ENCODE results near the gene CNKSR3. TPM values are rescaled to one million over a fixed set of nuclear protein-coding genes. Genes with fewer than 3 reads are reported as not detected.

Gene CNKSR3
- polyA plus RNA-seq, 1 donor from 2014 or later = 3.0 TPM

GRCh38 chr6:154433477-154434241, 76.8 kb downstream of the CNKSR3 start:
- H3K79me2 ChIP-seq (replicated peaks; ENCODE audit: insufficient read depth, low read length) = no peaks in the 10 kb centered on the region
- H3K4me3 ChIP-seq (ENCODE audit: low read length) = no peak overlapping the region
- H3K27ac ChIP-seq (ENCODE audit: low read length) = no peak overlapping the region
- TF ChIP-seq TAF1 (IDR thresholded peaks at IDR 0.05; ENCODE audit: low read depth) = no peak
- no peak for TF ChIP-seq EP300 (conservative IDR thresholded peaks at IDR 0.05; ENCODE audit: poor library complexity, severe bottlenecking)
- H3K9me2 ChIP-seq (ENCODE audit: insufficient read depth, low read length) = no peaks in the 10 kb centered on the region
- no peaks in the 10 kb centered on the region for H3K36me3 ChIP-seq (ENCODE audit: insufficient read depth, low read length)
- no peak overlapping the region for H2AFZ ChIP-seq (ENCODE audit: low read depth, low read length)
- no peaks in the 10 kb centered on the region for H4K20me1 ChIP-seq (ENCODE audit: insufficient read depth)
- H3K27me3 ChIP-seq (ENCODE audit: insufficient read depth, low read depth, low read length) = no peaks in the 10 kb centered on the region
- H3K9me3 ChIP-seq (ENCODE audit: low read length) = no peaks in the 10 kb centered on the region
- H3F3A ChIP-seq (ENCODE audit: insufficient read depth, low read length, poor library complexity, severe bottlenecking) = no peaks in the 10 kb centered on the region
- H3K9ac ChIP-seq (ENCODE audit: low read length) = no peak overlapping the region
- H3K4me2 ChIP-seq (ENCODE audit: low read length) = no peak overlapping the region

- TF ChIP-seq, protein P1, sequence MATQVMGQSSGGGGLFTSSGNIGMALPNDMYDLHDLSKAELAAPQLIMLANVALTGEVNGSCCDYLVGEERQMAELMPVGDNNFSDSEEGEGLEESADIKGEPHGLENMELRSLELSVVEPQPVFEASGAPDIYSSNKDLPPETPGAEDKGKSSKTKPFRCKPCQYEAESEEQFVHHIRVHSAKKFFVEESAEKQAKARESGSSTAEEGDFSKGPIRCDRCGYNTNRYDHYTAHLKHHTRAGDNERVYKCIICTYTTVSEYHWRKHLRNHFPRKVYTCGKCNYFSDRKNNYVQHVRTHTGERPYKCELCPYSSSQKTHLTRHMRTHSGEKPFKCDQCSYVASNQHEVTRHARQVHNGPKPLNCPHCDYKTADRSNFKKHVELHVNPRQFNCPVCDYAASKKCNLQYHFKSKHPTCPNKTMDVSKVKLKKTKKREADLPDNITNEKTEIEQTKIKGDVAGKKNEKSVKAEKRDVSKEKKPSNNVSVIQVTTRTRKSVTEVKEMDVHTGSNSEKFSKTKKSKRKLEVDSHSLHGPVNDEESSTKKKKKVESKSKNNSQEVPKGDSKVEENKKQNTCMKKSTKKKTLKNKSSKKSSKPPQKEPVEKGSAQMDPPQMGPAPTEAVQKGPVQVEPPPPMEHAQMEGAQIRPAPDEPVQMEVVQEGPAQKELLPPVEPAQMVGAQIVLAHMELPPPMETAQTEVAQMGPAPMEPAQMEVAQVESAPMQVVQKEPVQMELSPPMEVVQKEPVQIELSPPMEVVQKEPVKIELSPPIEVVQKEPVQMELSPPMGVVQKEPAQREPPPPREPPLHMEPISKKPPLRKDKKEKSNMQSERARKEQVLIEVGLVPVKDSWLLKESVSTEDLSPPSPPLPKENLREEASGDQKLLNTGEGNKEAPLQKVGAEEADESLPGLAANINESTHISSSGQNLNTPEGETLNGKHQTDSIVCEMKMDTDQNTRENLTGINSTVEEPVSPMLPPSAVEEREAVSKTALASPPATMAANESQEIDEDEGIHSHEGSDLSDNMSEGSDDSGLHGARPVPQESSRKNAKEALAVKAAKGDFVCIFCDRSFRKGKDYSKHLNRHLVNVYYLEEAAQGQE (IDR thresholded peaks at IDR 0.05; ENCODE audit: borderline replicate concordance) = no peak
- TF ChIP-seq POLR2AphosphoS5 (IDR thresholded peaks at IDR 0.05) = no peak
- no peak for TF ChIP-seq TAF1 (IDR thresholded peaks at IDR 0.05; ENCODE audit: low read depth)
- TF ChIP-seq MXI1 (conservative IDR thresholded peaks at IDR 0.05; ENCODE audit: poor library complexity, severe bottlenecking) = no peak
- no peak for TF ChIP-seq SMC3 (conservative IDR thresholded peaks at IDR 0.05; ENCODE audit: poor library complexity)
- TF ChIP-seq, protein P2, sequence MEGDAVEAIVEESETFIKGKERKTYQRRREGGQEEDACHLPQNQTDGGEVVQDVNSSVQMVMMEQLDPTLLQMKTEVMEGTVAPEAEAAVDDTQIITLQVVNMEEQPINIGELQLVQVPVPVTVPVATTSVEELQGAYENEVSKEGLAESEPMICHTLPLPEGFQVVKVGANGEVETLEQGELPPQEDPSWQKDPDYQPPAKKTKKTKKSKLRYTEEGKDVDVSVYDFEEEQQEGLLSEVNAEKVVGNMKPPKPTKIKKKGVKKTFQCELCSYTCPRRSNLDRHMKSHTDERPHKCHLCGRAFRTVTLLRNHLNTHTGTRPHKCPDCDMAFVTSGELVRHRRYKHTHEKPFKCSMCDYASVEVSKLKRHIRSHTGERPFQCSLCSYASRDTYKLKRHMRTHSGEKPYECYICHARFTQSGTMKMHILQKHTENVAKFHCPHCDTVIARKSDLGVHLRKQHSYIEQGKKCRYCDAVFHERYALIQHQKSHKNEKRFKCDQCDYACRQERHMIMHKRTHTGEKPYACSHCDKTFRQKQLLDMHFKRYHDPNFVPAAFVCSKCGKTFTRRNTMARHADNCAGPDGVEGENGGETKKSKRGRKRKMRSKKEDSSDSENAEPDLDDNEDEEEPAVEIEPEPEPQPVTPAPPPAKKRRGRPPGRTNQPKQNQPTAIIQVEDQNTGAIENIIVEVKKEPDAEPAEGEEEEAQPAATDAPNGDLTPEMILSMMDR (IDR thresholded peaks at IDR 0.05; ENCODE audit: poor library complexity, severe bottlenecking) = no peak
- H3K4me2 ChIP-seq (ENCODE audit: low read length) = no peak overlapping the region
- H3K27ac ChIP-seq (ENCODE audit: low read length) = no peak overlapping the region
Measured at GRCh38 chr6:154432533-154433476, 77.7 kb downstream of the CNKSR3 start.

More at GRCh38 chr6:154432533-154433476, 77.7 kb downstream of the CNKSR3 start:
- H2AFZ ChIP-seq (ENCODE audit: low read depth, low read length) = no peak overlapping the region
- H3K27me3 ChIP-seq (ENCODE audit: insufficient read depth, low read depth, low read length) = no peaks in the 10 kb centered on the region
- H4K20me1 ChIP-seq (ENCODE audit: insufficient read depth) = no peaks in the 10 kb centered on the region
- H3F3A ChIP-seq (ENCODE audit: insufficient read depth, low read length, poor library complexity, severe bottlenecking) = no peaks in the 10 kb centered on the region
- no peaks in the 10 kb centered on the region for H3K9me3 ChIP-seq (ENCODE audit: low read length)
- H3K9me2 ChIP-seq (ENCODE audit: insufficient read depth, low read length) = no peaks in the 10 kb centered on the region
- H3K4me3 ChIP-seq (ENCODE audit: low read length) = no peak overlapping the region
- no peaks in the 10 kb centered on the region for H3K36me3 ChIP-seq (ENCODE audit: insufficient read depth, low read length)
- no peak overlapping the region for H3K9ac ChIP-seq (ENCODE audit: low read length)
- H3K79me2 ChIP-seq (replicated peaks; ENCODE audit: insufficient read depth, low read length) = no peaks in the 10 kb centered on the region

Measured in neural cell (in vitro differentiated cells).